Tibial nerve (tissue), 4 donors: ENCODE measurements around the gene MBD5. TPM values are rescaled to one million over a fixed set of nuclear protein-coding genes. Genes with fewer than 3 reads are reported as not detected.

Experiments
- DNase-seq, 2 donors: peaks; one replicate each; pipeline ENCODE4 v3.0.0-alpha.2; 2019; ENCODE audit warnings: low spot score in 2 of 2
- H3K27ac ChIP-seq, 4 donors: fragments of 200-600 bp; sonication (generic) in 3 of 4; one replicate each; pipeline ENCODE4 v1.5.1; 2017 to 2019; ENCODE audit warnings: mild to moderate bottlenecking in 1 of 4
- H3K27me3 ChIP-seq, 2 donors: fragments of 200-600 bp; sonication (generic) in 1 of 2; one replicate each; pipeline versions ENCODE4 v1.5.1 to v1.6.0; 2017 to 2019
- H3K36me3 ChIP-seq, 3 donors: fragments of 200-600 bp; sonication (generic); one replicate each; pipeline ENCODE4 v1.5.1; 2018 to 2019
- H3K4me1 ChIP-seq, 4 donors: fragments of 200-600 bp; sonication (generic) in 3 of 4; one replicate each; pipeline ENCODE4 v1.5.1; 2017 to 2019
- H3K4me3 ChIP-seq, 4 donors: fragments of 200-600 bp; sonication (generic) in 3 of 4; one replicate each; pipeline ENCODE4 v1.5.1; 2017 to 2019; ENCODE audit warnings: mild to moderate bottlenecking in 1 of 4, moderate library complexity in 1 of 4
- H3K9me3 ChIP-seq, 4 donors: fragments of 200-600 bp; sonication (generic) in 3 of 4; one replicate each; pipeline ENCODE4 v1.5.1; 2017 to 2019
- EP300 ChIP-seq, 2 donors: sonication (generic); formaldehyde crosslinking; IDR thresholded peaks; one replicate each; pipeline ENCODE4 v1.6.1; 2017; ENCODE audit warnings: antibody characterized with exemption in 2 of 2, mild to moderate bottlenecking in 1 of 2
- POLR2A ChIP-seq, 2 donors: fragments of 450-650 bp; IDR thresholded peaks; one replicate each; pipeline ENCODE4 v1.6.1; 2017; ENCODE audit warnings: antibody characterized with exemption in 2 of 2, mild to moderate bottlenecking in 2 of 2, moderate library complexity in 2 of 2
- whole genome bisulfite sequencing, 2 donors: methylation state at CpG; one replicate each; pipeline ENCODE4 v1.1.5; 2018; 5-methylcytosine and 5-hydroxymethylcytosine counted together
- total RNA-seq, 4 donors: library from RNA; depleted of rRNA; stranded (reverse); fragments of >200 nt; gene quantifications; one replicate each; pipeline ENCODE4 v1.1.0, GENCODE V29; 2016
- TF ChIP-seq, protein P1 (sequence below), 5 experiments: fragments of 200-600 bp in 3 of 5; fragments of 450-650 bp in 2 of 5; sonication (generic) in 3 of 5; IDR thresholded peaks; one replicate each; pipeline ENCODE4 v1.5.1; 2016 to 2019; ENCODE audit warnings: antibody characterized with exemption in 5 of 5, mild to moderate bottlenecking in 3 of 5, moderate library complexity in 2 of 5

MBD5 gene
- total RNA-seq, 4 donors from 2014 or later, result 28.5 to 46.5 (median 40.9) TPM

DNA sequence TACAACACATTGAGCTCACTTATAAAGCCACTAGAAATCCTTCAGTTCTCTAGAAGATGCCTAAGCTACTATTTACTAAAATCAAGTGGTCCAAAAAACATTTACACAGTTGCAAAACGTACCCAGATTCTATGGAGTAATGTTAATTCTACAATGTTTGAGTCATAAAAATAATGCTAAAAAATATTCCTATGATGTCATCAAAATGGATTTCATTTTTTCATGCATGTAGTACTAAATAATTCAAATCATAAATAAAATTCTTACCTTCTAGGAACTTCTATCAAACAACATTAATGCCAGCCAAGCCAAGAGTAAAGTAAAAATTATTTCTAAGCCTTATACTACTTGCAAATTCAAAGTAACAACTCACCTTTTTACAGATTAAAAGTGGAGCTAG, 454.7 kb downstream of the MBD5 start:
- Histone ChIP-seq H3K27ac (no peak overlapping the region), H3K4me3 (no peak overlapping the region), H3K27me3 (no peaks in the 10 kb centered on the region), H3K4me1 (no peaks in the 10 kb centered on the region), H3K36me3 (no peaks in the 10 kb centered on the region), H3K9me3 (no peaks in the 10 kb centered on the region)
- DNase-seq, result no peak
- TF ChIP-seq, protein P1, sequence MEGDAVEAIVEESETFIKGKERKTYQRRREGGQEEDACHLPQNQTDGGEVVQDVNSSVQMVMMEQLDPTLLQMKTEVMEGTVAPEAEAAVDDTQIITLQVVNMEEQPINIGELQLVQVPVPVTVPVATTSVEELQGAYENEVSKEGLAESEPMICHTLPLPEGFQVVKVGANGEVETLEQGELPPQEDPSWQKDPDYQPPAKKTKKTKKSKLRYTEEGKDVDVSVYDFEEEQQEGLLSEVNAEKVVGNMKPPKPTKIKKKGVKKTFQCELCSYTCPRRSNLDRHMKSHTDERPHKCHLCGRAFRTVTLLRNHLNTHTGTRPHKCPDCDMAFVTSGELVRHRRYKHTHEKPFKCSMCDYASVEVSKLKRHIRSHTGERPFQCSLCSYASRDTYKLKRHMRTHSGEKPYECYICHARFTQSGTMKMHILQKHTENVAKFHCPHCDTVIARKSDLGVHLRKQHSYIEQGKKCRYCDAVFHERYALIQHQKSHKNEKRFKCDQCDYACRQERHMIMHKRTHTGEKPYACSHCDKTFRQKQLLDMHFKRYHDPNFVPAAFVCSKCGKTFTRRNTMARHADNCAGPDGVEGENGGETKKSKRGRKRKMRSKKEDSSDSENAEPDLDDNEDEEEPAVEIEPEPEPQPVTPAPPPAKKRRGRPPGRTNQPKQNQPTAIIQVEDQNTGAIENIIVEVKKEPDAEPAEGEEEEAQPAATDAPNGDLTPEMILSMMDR (IDR thresholded peaks at IDR 0.05), result no peak
- no peak for TF ChIP-seq POLR2A (IDR thresholded peaks at IDR 0.05)
- no peak for TF ChIP-seq EP300 (IDR thresholded peaks at IDR 0.05)
- WGBS, 2 donors, result 61 to 63% methylated on average over 1 of the region's 1 CpG

DNA sequence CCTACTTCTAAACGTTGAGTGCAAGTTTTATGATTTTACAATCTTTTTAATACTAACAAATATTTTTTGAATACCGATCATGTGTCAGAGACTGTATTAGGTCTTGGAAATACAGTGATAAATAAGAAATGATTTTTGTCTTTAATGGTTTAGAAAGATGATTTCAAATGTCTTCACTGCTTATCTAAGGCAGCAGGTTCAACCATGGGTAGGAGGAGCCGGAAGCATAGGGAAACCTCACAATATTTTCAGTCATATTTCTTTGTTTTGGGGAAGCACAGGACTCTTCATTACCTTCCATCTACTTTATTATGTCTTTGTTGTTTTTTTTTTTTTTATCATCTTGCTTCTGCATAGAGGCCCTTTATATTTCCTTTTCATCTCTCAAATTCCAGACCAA, 458.5 kb downstream of the MBD5 start:
- Histone ChIP-seq H3K27me3 (no peaks in the 10 kb centered on the region), H3K4me1 (no peaks in the 10 kb centered on the region), H3K27ac (no peak overlapping the region), H3K9me3 (no peaks in the 10 kb centered on the region), H3K36me3 (peaks cover 0 to 12% (median 0%) of the 10 kb centered on the region in 3 donors), H3K4me3 (no peak overlapping the region)
- WGBS, 2 donors, result 81% methylated on average over 3 of the region's 3 CpGs
- TF ChIP-seq POLR2A (IDR thresholded peaks at IDR 0.05), result no peak
- no peak for DNase-seq

DNA sequence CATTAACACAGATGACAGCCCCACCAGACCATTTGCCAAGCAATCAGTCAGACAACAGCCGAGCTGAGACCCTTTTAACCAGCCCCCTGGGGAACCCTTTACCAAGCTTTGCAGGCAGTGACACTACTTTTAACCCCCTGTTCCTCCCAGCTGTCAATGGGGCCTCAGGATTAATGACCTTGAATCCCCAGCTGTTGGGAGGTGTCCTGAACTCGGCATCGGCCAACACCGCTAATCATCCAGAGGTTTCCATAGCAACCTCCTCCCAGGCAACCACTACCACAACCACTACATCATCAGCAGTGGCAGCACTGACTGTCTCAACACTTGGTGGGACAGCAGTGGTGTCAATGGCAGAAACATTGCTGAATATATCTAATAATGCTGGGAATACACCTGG, 462.8 kb downstream of the MBD5 start:
- no peaks in the 10 kb centered on the region for H3K4me1 ChIP-seq
- TF ChIP-seq, protein P1 (IDR thresholded peaks at IDR 0.05), result no peak
- TF ChIP-seq POLR2A (IDR thresholded peaks at IDR 0.05) (no peak), EP300 (IDR thresholded peaks at IDR 0.05) (no peak)
- WGBS, 2 donors, result 50 to 53% methylated on average over 4 of the region's 4 CpGs
- no peak for DNase-seq
- no peaks in the 10 kb centered on the region for H3K27me3 ChIP-seq
- no peak overlapping the region for H3K4me3 ChIP-seq
- H3K27ac ChIP-seq, result no peak overlapping the region
- H3K9me3 ChIP-seq, result no peaks in the 10 kb centered on the region
- peaks cover 0 to 31% (median 0%) of the 10 kb centered on the region in 3 donors for H3K36me3 ChIP-seq

DNA sequence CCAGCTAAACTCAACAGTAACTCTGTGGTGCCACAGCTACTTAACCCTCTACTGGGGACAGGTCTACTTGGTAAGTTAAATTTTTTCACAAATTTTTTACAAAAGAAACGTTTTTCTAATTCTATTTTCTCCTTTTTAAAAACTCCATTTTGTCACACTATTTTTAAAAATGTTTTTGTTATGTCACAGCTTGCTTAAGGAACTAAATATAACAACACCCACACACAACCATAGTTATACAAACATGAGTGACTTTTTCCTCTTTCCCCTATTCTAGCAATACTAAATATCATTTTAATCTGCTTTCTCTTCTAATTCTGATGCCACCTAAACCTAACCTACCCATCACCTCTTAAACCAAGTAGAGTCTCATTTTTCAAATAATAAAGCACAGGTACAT, 463.2 kb downstream of the MBD5 start:
- TF ChIP-seq POLR2A (IDR thresholded peaks at IDR 0.05) (no peak), EP300 (IDR thresholded peaks at IDR 0.05) (no peak)
- TF ChIP-seq, protein P1 (IDR thresholded peaks at IDR 0.05), result no peak
- Histone ChIP-seq H3K27ac (no peak overlapping the region), H3K4me1 (no peaks in the 10 kb centered on the region), H3K9me3 (no peaks in the 10 kb centered on the region), H3K4me3 (no peak overlapping the region), H3K27me3 (no peaks in the 10 kb centered on the region), H3K36me3 (peaks cover 0 to 33% (median 0%) of the 10 kb centered on the region in 3 donors)
- DNase-seq, result no peak
- 51 to 56% methylated on average over 1 of the region's 1 CpG for WGBS, 2 donors

DNA sequence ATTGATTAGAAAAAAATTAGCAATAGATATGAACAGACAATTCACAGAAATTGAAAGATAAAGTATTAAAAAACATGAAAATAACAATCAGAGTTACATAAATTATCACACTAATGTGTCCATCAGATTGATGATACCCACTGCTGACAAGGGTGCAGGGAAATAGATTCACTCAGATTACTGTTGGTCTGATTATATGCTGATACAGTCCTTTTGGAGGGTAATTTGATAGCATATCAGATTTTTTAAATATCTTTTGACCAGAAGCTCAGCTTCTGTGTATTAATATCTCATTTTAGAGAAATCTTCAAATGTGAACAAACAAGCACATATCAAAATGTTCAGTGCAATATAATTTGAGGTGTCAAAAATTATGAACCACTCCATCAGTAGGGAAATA, 465.8 kb downstream of the MBD5 start:
- DNase-seq, result no peak
- TF ChIP-seq EP300 (IDR thresholded peaks at IDR 0.05), result no peak
- no peaks in the 10 kb centered on the region for H3K9me3 ChIP-seq
- peaks cover 0 to 52% (median 0%) of the 10 kb centered on the region in 3 donors for H3K36me3 ChIP-seq
- H3K4me1 ChIP-seq, result no peaks in the 10 kb centered on the region
- H3K27me3 ChIP-seq, result no peaks in the 10 kb centered on the region
- H3K27ac ChIP-seq, result no peak overlapping the region
- H3K4me3 ChIP-seq, result no peak overlapping the region

DNA sequence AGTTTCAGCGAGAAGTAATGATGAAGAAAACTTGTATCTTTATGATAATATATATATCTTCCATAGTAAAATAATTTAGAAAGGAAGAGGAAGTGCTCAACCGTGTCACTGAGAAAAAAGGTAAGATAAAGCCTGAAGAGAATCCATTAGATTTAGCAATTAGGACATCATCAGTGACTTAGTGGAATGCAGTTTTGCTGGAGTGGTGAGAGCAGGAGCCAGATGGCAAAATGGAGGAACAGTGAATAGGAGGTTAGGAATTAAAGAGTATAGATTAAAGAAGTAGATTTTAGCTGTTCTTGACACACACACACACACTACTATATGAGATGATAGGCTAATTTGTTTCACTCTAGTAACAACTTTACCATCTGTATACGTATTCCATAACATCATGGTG, 466.5 kb downstream of the MBD5 start:
- no peak overlapping the region for H3K4me3 ChIP-seq
- WGBS, 2 donors, result 93% methylated on average over 3 of the region's 3 CpGs
- H3K27ac ChIP-seq, result no peak overlapping the region
- no peaks in the 10 kb centered on the region for H3K27me3 ChIP-seq
- no peaks in the 10 kb centered on the region for H3K4me1 ChIP-seq
- H3K36me3 ChIP-seq, result peaks cover 0 to 52% (median 0%) of the 10 kb centered on the region in 3 donors
- H3K9me3 ChIP-seq, result no peaks in the 10 kb centered on the region
- TF ChIP-seq EP300 (IDR thresholded peaks at IDR 0.05) (no peak), POLR2A (IDR thresholded peaks at IDR 0.05) (no peak)
- TF ChIP-seq, protein P1 (IDR thresholded peaks at IDR 0.05), result no peak
- DNase-seq, result no peak
